Measurements from ENCODE around the gene KAT8.
A peak's percentile ranks its signal among the peaks of the same experiment; 100 is the strongest.

The KAT8 gene

DNA sequence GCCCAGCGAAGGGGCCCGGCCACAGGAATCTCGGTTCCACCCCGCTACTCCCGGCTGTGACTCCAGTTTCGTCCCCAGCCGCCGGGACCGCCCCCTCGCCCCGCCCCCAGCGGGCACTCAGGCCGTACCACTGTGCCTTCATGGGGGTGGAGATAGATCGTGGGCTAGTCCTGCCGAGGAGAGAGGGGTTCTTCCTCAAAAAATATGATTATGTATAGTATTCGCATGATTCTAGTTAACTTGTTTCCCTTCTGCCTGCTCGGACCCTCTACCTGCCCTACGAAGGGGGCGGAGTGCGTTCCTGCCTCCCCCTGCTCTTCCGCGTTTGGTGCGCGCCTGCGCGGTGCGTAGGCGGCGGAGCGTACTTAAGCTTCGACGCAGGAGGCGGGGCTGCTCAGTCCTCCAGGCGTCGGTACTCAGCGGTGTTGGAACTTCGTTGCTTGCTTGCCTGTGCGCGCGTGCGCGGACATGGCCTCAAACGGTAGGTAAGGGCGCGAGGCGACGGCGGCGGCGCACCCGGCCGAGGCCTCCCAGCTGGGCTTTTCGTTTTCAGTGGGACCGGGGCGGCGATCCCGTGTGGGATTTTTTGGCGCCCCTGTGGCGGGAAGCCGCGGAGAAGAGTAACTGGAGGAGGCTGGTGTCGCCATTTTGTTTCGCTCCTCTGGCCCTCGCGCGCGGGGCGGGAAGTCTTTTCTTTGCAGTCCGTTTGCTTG lies 62.4 kb downstream of the KAT8 start, which contains the start of gene FUS (continued):
- TF ChIP-seq, protein P1, sequence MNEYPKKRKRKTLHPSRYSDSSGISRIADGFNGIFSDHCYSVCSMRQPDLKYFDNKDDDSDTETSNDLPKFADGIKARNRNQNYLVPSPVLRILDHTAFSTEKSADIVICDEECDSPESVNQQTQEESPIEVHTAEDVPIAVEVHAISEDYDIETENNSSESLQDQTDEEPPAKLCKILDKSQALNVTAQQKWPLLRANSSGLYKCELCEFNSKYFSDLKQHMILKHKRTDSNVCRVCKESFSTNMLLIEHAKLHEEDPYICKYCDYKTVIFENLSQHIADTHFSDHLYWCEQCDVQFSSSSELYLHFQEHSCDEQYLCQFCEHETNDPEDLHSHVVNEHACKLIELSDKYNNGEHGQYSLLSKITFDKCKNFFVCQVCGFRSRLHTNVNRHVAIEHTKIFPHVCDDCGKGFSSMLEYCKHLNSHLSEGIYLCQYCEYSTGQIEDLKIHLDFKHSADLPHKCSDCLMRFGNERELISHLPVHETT (tag by site-specific recombination; IDR thresholded peaks at IDR 0.05), result peak; percentile 88
- TF ChIP-seq REST (tag by site-specific recombination; IDR thresholded peaks at IDR 0.05), result peak; percentile 57; the same call in 1 of the 2 replicates
- 0 out of 2 replicates have a peak, but pooled peaks have one; percentile 33 for TF ChIP-seq ZNF184 (tag by site-specific recombination; IDR thresholded peaks at IDR 0.05)
- TF ChIP-seq, protein P2, sequence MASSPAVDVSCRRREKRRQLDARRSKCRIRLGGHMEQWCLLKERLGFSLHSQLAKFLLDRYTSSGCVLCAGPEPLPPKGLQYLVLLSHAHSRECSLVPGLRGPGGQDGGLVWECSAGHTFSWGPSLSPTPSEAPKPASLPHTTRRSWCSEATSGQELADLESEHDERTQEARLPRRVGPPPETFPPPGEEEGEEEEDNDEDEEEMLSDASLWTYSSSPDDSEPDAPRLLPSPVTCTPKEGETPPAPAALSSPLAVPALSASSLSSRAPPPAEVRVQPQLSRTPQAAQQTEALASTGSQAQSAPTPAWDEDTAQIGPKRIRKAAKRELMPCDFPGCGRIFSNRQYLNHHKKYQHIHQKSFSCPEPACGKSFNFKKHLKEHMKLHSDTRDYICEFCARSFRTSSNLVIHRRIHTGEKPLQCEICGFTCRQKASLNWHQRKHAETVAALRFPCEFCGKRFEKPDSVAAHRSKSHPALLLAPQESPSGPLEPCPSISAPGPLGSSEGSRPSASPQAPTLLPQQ (tag by site-specific recombination; IDR thresholded peaks at IDR 0.05), result peak; percentile 90
- no peak for TF ChIP-seq ZFP3 (tag by site-specific recombination; IDR thresholded peaks at IDR 0.05; ENCODE audit: low read depth)
- peak; percentile 93 for TF ChIP-seq ZXDB (tag by site-specific recombination; IDR thresholded peaks at IDR 0.05)
- no peak for TF ChIP-seq ZNF223 (tag by site-specific recombination; IDR thresholded peaks at IDR 0.05)
- TF ChIP-seq ZBTB8A (tag by site-specific recombination; IDR thresholded peaks at IDR 0.05), result peak; percentile 52; the same call in 1 of the 2 replicates
- TF ChIP-seq ZNF214 (tag by site-specific recombination; IDR thresholded peaks at IDR 0.05; ENCODE audit: borderline replicate concordance), result no peak
- peak; percentile 62 for TF ChIP-seq OVOL3 (tag by site-specific recombination; IDR thresholded peaks at IDR 0.05)
- TF ChIP-seq ZNF561 (tag by site-specific recombination; IDR thresholded peaks at IDR 0.05; ENCODE audit: borderline replicate concordance), result peak; percentile 15; the same call in 1 of the 2 replicates
- TF ChIP-seq ZNF394 (tag by site-specific recombination; IDR thresholded peaks at IDR 0.05; ENCODE audit: borderline replicate concordance), result peak; percentile 93
- no peak for TF ChIP-seq ZNF366 (tag by site-specific recombination; conservative IDR thresholded peaks at IDR 0.05)
- TF ChIP-seq ZNF677 (tag by site-specific recombination; IDR thresholded peaks at IDR 0.05), result no peak
- TF ChIP-seq GLI4 (tag by site-specific recombination; IDR thresholded peaks at IDR 0.05), result peak; percentile 96
- TF ChIP-seq ZNF146 (tag by site-specific recombination; IDR thresholded peaks at IDR 0.05), result peak; percentile 20; the same call in 1 of the 2 replicates
- TF ChIP-seq TSHZ1 (tag by site-specific recombination; IDR thresholded peaks at IDR 0.05; ENCODE audit: borderline replicate concordance), result 0 out of 2 replicates have a peak, but pooled peaks have one; percentile 4
- TF ChIP-seq, protein P3, sequence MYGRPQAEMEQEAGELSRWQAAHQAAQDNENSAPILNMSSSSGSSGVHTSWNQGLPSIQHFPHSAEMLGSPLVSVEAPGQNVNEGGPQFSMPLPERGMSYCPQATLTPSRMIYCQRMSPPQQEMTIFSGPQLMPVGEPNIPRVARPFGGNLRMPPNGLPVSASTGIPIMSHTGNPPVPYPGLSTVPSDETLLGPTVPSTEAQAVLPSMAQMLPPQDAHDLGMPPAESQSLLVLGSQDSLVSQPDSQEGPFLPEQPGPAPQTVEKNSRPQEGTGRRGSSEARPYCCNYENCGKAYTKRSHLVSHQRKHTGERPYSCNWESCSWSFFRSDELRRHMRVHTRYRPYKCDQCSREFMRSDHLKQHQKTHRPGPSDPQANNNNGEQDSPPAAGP (tag by site-specific recombination; IDR thresholded peaks at IDR 0.05), result peak; percentile 96
- peak; percentile 96 for TF ChIP-seq ZNF660 (tag by site-specific recombination; IDR thresholded peaks at IDR 0.05)
- TF ChIP-seq ZNF521 (tag by site-specific recombination; IDR thresholded peaks at IDR 0.05), result no peak
- TF ChIP-seq ZNF174 (tag by site-specific recombination; IDR thresholded peaks at IDR 0.05), result no peak
- TF ChIP-seq, protein P4, sequence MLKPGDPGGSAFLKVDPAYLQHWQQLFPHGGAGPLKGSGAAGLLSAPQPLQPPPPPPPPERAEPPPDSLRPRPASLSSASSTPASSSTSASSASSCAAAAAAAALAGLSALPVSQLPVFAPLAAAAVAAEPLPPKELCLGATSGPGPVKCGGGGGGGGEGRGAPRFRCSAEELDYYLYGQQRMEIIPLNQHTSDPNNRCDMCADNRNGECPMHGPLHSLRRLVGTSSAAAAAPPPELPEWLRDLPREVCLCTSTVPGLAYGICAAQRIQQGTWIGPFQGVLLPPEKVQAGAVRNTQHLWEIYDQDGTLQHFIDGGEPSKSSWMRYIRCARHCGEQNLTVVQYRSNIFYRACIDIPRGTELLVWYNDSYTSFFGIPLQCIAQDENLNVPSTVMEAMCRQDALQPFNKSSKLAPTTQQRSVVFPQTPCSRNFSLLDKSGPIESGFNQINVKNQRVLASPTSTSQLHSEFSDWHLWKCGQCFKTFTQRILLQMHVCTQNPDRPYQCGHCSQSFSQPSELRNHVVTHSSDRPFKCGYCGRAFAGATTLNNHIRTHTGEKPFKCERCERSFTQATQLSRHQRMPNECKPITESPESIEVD (tag by site-specific recombination; IDR thresholded peaks at IDR 0.05), result no peak
- 0 out of 2 replicates have a peak, but pooled peaks have one; percentile 24 for TF ChIP-seq BCL6B (tag by site-specific recombination; IDR thresholded peaks at IDR 0.05)

All from HEK293 (cell line).